GDM1 (cell line): ENCODE data around the gene PPP6R3.
"Not testable (repeated sequence)": the region's sequence is repeated elsewhere in the genome, so short reads cannot be mapped to it uniquely, and the experiment has no call there.

Source experiments
- DNase-seq: peaks from one replicate; lab custom pipeline; 2025; lab: John Stamatoyannopoulos, UW

The PPP6R3 gene

GRCh38 chr11:68436162-68436888 is 24.2 kb upstream of the PPP6R3 start:
- no peak for DNase-seq

- DNase-seq = no peak
These were observed 23.3 kb upstream of the PPP6R3 start for GRCh38 chr11:68436985-68437926.

GRCh38 chr11:68437927-68438657 is 22.5 kb upstream of the PPP6R3 start:
- no peak for DNase-seq

- DNase-seq = no peak
These were observed 21.8 kb upstream of the PPP6R3 start for GRCh38 chr11:68438658-68439259.

GRCh38 chr11:68439355-68440065 is 21.0 kb upstream of the PPP6R3 start:
- no peak for DNase-seq

GRCh38 chr11:68440224-68440623 is 20.3 kb upstream of the PPP6R3 start:
- no peak for DNase-seq

- DNase-seq = no peak
These were observed 18.9 kb upstream of the PPP6R3 start for GRCh38 chr11:68441466-68442230.

GRCh38 chr11:68442433-68442832 is 18.1 kb upstream of the PPP6R3 start:
- no peak for DNase-seq

GRCh38 chr11:68444566-68444965 is 16.0 kb upstream of the PPP6R3 start:
- no peak for DNase-seq

- no peak for DNase-seq
These were observed 15.0 kb upstream of the PPP6R3 start for GRCh38 chr11:68445531-68446035.

- no peak for DNase-seq
These were observed 14.4 kb upstream of the PPP6R3 start for GRCh38 chr11:68446046-68446725.

- DNase-seq = peak; percentile 29
These were observed 13.3 kb upstream of the PPP6R3 start for GRCh38 chr11:68447015-68447801.

GRCh38 chr11:68447914-68448313 is 12.6 kb upstream of the PPP6R3 start:
- DNase-seq = not testable (repeated sequence)

GRCh38 chr11:68448604-68449011 is 11.9 kb upstream of the PPP6R3 start:
- DNase-seq = no peak

GRCh38 chr11:68449951-68450350 is 10.6 kb upstream of the PPP6R3 start:
- DNase-seq = no peak

GRCh38 chr11:68450711-68451110 is 9.8 kb upstream of the PPP6R3 start:
- no peak for DNase-seq

- no peak for DNase-seq
These were observed 5.8 kb upstream of the PPP6R3 start for GRCh38 chr11:68454767-68455166.

- no peak for DNase-seq
These were observed 5.1 kb upstream of the PPP6R3 start for GRCh38 chr11:68455485-68455884.
